GM18870 (cell line): ENCODE results near the gene CRB2.
A peak's percentile ranks its signal among the peaks of the same experiment; 100 is the strongest.

ENCODE experiments used
- ATAC-seq: cut with Tn5 transposase; IDR thresholded peaks from one replicate; pipeline ENCODE4 v1.9.1; 2021; ENCODE audit warnings: moderate library complexity; ENCODE audit not compliant: unreplicated experiment

Gene CRB2

DNA sequence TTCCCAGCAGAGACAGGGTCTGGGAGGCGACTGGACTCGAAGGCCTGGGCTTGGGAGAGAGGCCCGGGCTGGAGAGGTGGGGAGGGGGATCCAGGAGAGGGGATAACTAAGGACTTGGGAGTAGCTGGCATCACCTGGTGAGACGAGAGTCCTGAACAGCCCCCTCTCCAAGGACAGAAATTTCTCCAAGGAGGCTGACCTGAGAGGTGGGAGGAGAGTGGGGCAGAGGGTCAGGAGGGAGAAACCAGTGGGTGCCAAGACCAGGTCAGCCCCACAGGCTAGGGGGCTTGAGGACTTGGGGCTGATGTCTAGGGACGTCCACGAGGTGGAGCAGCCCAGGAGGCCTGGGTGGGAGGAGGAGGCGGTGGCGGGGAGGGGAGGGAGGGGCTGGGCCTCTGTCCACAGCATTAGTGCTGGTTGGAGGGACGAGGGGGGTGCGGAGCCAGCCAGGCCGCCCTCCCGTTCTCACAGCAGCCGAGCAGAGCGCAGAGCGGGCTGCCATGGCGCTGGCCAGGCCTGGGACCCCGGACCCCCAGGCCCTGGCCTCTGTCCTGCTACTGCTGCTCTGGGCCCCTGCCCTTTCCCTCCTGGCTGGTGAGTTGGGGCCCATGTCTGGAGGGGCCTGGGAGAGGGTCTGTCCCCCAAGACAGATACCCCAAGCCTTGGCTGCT lies at the start of gene CRB2:
CRB2 (plus strand) TSS at position 437 of the 671 bp plus-strand sequence; CDS start at position 501, 64 bp downstream.
- ATAC-seq = no peak

DNA sequence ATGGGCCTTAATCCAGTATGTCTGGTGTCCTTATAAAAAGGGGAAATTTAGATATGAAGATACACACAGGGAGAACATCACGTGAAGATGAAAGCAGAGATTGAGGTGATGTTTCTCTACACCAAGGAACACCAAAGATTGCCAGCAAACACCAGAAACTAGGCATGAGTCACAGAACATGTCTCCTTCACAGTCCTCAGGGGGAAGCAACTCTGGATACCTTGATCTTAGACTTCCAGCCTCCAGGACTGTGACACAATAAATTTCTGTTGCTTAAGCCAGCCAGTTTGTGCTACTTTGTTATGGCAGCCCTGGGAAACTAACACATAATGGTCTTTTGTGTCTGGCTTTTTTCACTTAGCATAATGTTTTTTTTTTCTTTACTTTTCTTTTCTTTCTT lies 46.4 kb upstream of the CRB2 start:
- no peak for ATAC-seq

DNA sequence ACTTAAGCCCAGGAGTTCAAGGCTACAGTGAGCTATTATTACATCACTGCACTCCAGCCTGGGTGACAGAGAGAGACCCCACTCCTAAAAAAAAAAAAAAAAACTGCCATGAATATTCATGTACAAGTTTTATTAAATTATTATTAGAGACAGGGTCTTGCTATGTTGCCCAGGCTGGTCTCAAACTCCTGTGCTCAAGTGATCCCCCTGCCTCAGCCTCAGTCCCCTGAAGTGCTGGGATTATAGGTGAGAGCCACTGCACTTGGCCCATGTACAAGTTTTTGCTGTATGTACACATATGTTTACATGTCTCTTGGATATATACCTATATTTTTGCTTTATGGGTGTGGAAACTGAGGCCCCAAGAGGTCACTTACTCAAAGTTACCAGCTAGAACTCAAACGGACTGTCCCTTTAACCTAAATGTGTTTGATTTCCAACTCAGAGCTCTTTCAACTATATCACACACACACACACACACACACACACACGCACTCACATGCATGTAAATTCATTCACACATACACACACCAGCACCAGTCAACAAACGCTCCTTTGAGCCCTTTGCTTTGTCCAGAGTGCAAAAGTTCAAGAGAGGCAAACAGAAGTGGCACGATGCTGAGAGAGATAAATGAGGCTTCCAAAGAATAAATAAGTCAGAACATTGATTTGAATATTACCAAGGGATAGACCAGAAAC lies 45.3 kb upstream of the CRB2 start:
- no peak for ATAC-seq

DNA sequence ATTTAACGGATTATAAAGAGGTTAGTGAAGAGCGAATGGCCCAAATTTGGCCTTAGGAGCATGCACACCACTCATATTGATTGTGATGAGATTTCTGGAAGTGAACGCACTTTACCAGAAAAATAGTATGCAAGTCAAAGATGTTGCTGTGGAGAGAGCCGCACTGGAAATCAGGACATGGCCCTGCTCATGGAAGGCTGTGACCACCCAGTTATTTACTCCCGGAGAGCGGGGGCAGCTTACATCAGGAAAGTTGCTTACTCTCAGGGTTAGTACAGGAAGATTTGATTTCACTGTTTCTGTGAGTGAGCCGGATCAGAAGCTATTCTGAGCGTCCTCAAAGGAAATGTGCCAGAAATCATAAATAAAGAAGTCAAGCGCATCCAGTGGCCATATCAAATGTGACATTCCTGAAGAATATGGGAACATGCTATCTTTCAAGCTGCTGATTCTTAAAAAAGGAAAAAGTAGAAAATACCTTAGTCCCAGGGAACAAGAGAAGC lies 44.7 kb upstream of the CRB2 start:
- no peak for ATAC-seq

DNA sequence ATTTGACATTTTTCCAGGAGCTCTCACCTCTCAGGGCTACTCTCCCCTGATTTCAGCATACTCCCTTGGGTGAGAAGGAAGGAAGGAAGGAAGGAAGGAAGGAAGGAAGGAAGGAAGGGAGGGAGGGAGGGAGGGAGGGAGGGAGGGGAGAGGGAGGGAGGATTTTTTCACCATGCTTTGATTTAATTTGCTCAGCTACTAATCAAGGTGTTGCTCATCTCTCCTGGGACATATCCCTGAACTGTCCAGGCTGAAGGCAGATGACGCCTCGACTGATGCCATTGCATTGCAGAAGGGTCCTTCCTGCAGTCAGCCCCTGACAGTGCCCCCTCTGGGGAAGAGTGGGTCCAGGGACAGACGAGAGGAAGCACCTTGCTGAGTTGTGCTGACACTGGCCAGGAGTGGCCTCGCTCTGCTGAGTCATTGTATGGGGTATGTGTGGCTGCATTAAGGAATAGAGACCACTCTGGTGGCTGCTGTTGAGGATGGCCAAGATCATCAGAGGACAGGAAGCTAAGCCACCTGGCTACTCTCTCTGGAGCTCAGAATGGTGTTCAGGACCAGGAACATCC lies 43.6 kb upstream of the CRB2 start:
- no peak for ATAC-seq

DNA sequence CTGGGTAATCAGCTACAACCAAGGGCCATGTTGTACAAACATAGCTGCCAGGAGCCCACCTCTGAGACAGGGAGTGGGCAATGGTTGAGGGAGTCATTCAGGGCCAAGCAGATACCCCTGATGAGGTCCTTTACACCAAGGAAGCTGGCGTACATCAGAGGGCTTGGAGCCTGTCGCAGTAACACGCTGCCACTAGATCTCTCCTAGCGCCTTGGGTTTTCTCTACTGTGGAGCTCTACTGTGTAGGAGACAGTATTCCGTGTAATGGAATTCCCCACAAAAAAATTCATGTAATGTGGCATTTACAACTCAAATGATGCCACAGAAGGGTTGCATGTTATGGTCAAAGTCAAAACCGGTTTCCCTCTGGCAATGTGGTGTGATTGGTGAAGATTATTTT lies 41.4 kb upstream of the CRB2 start:
- no peak for ATAC-seq

DNA sequence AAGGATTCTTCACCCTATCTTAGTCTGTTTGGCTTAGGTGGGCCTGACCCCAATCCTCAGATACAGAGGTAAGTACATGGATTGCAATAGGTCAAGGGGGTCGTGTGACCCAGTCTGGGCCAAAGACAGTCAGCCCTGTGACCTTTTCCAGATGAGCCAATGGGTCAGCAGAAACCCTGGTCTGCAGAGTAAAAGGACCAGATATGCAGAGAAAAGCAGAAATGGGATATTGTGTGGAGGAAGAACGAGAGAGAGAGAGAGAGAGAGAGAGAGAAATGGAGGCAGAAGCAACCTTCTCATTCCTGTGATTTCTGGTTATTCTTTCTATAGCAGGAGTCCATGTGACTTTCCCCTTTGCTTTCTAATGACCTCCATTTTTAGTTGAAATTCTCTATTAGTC lies 40.4 kb upstream of the CRB2 start:
- no peak for ATAC-seq

DNA sequence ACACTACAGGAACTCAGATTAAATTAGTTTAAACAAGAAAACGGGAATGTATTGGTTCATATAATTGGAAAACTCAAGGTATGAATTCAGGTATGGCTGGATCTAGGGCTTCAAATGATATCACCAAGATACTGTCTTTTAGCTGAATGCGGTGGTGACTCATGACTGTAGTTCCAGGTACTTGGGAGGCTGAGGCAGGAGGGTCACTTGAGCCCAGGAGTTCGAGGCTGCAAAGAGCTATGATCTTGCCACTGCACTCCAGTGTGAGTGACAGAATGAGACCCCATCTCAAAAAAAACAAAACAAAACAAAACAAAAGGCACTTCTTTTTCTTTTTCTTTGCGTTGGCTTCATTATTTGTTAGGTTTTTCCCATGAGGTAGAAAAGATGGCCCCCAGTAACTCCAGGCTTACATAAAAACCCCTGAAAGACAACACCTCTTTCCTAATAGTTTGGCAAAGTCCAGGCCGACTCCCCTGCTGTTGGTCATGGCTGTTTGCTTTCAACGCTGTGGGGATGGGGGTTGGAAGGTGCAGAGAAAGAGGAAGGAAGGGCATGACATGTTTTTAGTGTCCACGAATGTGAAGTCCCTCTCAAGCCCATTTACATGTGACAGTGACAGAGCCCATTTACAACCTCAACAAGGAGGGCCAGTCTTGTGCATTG lies 39.8 kb upstream of the CRB2 start:
- ATAC-seq = no peak

DNA sequence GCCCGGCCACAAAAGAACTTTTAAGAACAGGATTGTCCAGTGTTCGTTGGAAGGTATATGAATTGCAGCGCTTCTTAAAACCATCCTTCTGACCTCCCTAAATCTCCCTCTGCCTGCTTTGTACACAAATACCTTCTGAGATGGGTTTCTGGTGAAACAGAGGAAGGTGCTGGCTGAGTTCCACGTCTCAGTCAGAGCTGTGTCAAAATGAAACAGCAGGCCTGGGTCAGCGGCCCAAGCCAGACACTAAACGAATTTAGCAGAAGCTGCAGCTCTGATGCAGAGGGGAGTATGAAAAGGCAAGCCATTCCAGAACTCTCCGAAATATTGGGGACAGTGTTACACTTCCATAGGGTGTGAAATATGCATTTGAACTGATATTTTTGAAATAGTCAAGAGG lies 37.8 kb upstream of the CRB2 start:
- peak; percentile 63 for ATAC-seq

DNA sequence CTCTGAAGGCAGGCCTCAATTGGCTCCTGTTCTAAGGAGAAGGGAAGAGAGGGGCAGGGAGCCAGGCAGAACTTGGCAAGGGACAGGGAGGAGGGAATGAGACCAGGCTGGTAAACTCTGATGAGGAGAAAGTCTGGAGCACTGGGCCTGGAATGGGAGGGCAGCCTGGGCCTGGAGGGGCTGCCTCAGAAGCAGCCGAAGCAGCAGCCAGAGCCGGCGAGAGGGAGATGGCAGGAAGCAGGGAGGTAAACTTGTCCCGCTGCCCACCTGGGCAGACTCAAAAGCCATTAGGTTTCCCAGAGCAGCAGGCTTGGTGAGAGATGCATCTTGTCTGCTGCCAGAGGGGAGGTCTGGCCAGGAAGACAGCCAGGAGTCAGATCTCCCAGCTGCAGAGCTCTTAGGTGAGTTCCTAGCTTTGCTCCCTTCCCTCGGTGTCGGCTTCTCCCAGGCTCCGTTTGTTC lies 37.0 kb upstream of the CRB2 start:
- ATAC-seq = no peak

DNA sequence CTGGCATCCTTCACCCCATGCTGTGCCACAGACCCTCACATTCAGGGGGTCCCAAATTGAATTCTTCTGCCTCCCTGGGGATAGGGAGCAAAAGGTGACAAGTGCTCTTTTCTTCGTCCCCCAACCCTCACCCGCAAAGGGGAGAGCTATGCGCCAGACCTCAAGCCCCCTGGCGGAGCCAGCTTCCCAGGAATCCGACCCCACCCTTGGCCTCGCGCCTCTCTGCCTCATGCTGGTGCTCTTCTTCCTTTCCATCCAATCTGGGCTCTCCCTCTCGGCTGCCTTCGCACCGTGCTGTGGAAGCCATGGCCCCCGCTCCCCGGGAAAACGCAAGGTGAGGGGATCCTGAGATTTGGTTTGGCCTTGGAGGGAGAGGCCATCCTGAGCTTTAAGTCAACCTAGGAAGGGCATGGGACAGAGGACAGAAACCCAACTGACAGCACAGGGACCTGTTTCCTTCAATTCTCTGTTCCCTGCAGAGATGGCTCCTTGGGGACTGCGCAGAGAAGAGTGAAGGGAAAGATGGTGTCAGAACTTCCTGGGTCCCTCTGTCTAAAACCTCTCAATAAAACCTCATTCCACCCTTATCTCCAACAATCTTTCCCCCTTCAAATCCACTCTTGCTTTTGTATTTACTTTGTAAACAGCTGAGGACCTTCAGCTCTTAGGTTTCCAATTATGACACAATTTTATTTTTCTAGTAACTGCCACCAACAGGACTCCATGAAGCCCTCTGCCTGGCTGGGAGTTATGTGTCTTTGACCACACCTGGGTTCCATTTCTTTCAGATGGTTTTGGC lies 36.3 kb upstream of the CRB2 start:
- no peak for ATAC-seq

DNA sequence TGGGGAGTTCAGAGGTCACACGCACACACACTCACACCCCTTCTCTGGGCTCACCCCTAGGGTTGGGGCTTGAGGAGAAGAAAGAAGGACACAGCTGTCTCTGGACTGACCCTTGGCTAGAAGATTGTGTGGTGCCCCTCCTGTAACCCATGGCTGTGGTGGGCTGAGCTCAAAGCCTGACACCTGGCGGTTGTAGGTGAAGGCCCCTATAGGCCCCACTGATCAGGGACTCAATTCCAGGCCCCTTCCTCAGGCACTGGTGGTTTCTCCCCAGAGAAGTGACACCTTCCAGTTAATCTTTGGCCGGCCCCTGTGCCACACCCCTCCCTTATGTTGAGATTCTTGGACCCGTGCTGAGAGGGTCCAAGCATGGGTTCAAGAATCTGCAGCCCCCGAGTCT lies 35.2 kb upstream of the CRB2 start:
- no peak for ATAC-seq

DNA sequence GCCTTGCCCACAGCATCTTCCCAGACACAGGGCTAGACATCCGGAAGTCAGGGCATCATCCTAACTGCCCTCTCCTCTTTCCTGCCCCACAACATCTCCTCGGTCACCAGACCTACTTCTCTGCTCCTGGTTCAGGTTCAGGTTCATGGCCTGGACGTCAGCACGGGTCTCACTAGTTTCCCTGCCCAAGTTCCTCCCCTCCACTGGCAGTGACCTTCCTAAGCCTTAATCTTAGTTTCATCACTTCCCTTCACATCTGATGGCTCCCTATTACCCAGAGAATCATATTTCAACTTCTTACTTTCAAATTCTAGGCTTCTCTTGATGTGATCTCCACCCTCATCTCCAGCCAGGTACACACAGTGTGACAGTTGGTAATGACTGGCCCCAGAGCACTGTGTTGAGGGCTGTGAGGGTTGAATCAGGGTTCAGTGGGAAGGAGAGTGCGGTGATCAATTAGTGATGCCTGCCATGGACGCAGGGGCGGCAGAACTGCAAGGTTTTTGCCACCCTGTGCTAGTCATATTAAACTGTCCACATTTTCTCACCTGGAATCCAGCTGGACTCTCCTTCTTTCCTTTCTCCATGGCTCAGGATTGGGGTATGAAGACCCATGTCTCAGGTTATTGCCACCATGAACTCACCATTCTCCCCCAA lies 34.3 kb upstream of the CRB2 start:
- ATAC-seq = no peak

DNA sequence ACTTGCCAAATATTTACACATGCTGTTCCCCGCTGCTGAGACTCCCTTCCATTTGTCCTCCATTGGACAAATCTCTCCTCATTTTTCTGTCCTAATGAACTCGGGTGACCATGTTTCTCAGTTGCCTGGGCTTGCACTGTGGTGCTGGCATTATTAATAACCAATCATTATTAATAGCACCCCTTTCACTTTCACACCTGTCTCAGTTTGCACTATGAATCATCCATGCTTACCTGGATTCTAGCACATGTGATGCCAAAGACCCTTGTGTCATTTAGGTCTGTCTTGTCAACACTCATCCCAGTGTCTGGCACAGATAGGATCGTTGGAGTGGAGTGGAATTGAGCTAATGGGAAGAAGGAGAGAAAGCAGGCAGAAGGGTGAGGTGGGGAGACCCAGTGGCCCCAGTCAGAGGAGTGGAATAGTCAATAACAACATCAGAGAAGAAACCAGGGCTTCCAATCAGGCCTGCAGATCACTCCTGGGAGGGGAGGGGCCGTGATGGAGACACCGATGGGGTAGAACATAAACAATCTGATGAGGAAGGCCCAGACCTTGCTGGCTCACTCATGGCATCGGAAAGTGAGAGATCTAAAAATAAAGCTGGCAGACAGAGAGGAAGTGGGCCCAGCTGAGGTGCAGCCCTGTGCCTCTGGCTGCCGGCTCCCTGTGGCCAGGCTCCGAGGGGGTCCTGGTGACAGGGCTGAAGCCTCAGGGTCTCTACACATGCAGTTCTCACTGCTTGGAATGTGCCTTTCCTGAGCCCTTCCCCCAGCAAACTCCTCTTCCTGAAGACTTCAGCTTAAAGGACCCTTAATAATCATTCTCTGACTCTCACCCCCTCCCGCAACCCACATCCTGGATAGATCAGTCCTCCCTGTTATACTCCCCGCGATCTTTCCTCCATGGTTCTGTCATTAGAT lies 33.5 kb upstream of the CRB2 start:
- peak; percentile 35 for ATAC-seq

DNA sequence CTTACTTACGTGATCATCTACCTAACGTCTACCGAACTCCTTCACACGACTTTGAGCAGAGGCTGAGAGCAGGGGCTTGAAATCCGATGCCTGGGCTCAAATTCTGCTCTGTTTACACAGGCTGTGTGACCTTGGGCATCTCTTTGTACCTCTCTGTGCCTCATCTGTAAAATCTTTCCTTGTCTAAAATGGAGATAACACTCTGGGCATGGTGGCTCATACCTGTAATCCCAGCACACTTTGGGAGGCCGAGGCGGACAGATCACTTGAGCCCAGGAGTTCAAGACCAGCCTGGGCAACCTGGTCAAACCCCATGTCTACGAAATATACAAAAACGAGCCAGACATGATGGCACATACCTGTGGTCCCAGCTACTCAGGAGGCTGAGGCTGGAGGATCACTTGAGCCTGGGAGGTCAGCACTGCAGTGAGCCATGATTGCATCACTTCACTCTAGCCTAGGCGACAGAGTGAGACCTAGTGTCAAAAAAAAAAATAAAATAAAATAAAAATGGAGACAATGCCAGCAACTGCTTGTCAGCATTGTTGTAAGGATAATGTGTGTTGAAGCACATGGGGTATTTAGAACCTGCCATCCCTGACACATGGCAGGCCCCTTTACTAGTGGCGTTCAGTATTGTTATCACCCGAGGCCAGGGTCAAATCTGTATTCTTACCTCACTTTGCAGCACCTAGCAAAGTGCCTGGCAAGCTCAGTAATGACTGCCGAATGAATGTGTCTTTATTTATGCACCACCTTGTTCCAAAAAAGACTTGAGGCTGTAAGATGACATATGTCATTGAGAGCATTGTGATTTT lies 32.6 kb upstream of the CRB2 start:
- ATAC-seq = no peak

DNA sequence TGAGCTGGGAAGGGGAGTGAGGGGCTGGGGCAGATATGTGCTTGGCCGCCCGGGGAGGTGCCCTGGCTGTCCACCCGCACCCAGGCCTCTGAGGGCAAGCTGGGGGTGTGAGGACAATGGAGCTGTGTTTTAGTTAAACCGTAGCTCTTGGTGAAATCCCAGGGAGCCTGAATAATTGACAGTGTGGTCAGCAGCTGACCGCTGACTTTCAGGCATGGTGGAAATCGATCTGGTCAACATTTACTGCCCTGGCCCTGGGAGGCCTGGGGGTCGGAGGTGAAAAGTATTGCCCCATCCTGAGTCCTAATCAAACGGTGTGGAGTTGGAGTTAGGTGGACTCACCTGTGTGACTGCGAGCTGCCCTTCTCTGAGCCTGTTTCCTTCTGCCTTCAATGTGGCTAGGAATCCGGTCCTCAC lies 31.2 kb upstream of the CRB2 start:
- ATAC-seq = no peak

DNA sequence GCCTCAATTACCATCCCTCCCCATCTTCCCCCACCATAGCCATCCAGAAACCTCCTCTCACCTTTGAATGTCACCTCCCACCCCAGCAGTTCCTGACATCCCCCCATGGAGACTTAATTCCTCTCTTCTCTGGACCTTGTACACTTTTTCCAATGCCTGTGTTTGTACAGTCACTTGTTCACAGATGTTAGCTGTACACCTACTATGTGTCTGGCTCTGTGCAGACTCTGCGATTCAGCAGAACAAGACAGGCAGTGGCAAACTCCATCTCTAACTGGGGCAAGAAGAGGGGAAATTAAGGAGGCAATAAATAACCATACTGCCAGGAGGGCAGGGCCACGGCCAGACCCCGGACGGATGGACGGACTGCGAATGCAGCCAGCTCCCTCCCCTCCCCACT lies 29.8 kb upstream of the CRB2 start:
- ATAC-seq = no peak

DNA sequence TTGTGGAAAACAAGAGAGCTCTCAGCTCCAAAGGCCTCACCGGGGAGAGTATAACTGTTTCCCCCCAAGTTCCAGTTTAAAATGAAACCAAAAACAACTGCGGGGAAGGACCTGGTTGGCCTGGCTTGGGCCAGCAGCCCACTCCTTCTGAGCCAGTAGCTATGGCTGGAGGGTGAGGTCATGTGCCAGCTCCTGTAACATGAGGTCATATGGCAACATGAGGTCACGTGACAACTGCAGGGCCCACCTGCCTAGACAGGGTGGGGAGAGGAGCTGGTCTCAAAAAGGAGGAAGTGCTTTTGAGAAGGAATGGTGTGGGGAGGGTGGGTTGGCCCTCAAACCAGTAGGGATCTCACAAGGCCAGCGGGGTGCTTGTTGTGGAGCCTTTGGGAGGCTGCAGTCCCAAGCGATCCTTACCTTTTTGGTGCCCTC lies 29.3 kb upstream of the CRB2 start:
- ATAC-seq = peak; percentile 40
